ENCODE data around the gene TUBGCP6.
A peak's percentile ranks its signal among the peaks of the same experiment; 100 is the strongest.

DNA sequence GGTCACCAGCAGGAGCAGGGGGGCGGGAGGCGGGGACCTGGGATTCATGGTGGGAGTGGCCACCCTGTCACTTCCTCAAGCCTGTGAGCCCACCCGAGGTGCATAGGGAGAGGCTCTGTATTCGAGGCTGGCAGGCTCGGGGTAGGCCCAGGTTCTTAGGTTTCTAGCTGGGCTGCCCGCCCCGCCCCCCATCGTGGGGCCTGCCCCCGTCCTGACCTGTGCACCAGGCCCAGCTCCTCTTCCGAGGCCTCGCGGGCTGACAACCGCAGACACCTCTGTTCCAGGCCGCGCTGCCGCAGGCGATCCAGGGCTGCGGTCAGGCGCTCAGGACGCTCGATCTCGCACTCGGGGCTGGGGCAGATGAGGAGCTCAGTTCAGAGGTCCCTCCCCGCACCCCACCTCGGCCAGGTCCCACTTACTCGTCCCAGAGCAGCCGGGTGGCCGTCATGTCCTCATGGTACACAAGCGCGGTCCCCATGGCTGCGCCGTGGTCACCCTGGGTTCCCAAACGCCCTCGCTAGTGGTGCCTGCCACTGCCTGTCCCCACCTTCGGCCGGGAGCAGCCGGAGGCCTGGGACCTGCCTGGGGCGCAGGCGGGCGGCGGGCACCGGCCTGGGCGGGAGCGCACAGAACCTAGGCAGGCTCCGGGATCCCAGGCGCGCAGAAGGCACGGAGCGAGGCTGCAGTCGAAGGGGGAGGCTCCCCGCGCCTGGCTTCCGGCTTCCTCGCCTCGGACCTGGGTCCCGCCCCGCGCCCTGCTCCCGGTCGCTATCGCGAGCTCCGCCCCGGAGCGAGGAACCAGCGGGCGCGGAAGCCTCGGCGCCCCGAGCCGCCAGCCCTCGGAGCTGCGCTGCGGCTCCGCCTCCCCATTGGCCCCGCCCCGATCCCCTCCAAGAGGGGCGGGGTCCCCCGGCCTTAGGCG lies 6.0 kb upstream of the TUBGCP6 start, which contains the start of gene HDAC10:
- no peak for TF ChIP-seq CTCF (IDR thresholded peaks at IDR 0.05)
- TF ChIP-seq POLR2A (IDR thresholded peaks at IDR 0.05) = peak in 1 of 2 donors; percentile 44

Data from thyroid gland (tissue), 4 donors.